ENCODE results near the gene TMEM114.
A peak's percentile ranks its signal among the peaks of the same experiment; 100 is the strongest.

TMEM114 gene

DNA sequence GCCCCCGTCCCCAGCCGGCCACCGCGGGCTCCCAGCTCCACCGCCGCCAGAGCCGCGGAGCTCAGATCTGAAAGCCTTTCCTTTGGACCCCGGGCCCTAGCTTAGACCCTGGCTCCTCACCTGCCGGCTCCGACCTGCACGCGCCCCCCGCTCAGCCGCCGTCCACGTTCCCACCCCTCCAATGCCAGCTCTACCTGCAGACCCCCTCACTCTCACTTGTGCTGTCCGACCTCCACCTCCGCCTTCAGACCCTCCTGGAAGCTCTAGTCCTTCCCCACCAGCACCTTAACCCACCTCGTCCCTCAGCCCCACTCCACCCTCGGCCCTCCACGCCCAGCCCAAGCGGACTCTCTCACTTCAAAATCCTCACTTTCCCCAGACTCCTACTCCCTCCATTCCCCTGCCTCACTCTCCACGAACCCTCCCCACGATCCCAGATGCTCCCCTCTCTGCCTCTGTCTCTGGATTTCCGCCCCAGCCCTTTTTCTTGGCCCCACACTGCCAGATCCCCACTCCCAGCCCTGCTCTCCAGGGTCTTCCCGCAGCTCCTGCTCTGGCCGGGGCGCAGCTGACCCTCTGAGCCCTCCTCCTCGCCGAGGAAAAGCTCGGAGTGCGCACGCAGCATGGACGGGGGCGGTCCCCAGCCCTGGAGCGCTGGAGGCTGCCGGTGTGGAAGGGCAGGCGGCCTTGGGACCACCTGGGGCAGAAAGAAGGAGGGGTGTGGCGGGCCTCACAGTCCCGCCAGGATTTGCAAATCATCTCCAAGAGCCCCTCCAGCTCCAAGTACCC lies at the start of gene TMEM114:
TMEM114 (minus strand) TSS at position 612 of the 789 bp plus-strand sequence. CDS start 673 bp downstream, outside the sequence.
- no peak for DNase-seq (ENCODE audit: low read depth in 2 of 2)

GRCh38 chr16:8639694-8640093 lies 49.4 kb upstream of the TMEM114 start:
- DNase-seq (ENCODE audit: low read depth in 2 of 2) = no peak

- DNase-seq (ENCODE audit: low read depth in 2 of 2) = no peak
Observed at GRCh38 chr16:8634991-8635736, 44.9 kb upstream of the TMEM114 start.

GRCh38 chr16:8632675-8633182 lies 42.4 kb upstream of the TMEM114 start:
- DNase-seq (ENCODE audit: low read depth in 2 of 2) = no peak

DNA sequence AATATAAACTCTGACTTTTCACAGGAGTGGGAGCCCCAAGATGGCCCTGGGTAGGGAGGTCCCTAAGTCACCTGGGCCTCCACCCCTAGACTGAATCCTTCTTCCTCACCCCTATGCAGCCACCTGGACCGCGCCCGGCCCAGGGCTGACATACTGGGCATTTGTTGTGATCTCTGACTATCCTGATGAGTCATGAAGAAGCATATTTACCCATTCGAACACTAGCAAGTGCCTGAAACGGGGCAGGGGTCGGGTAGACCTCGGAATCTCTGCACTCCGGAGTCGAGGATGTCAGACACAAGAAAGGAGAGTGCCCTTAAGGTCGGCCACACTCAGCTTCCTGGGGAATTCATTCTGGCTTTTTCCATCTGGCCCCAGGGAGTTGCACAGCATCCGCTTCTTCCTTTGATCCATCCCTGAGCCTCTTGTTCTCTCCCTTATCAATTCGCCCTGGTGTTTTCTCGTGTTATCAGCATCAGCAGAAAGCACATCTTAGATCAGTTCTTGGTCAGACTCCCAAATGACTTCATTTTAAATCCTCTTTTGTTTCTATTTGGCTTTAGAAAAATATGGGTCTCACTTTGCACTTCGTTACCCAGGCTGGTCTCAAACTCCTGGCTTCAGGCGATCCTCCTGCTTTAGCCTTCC lies 41.6 kb upstream of the TMEM114 start:
- no peak for DNase-seq (ENCODE audit: low read depth in 2 of 2)

GRCh38 chr16:8631373-8631772 lies 41.1 kb upstream of the TMEM114 start:
- no peak for DNase-seq (ENCODE audit: low read depth in 2 of 2)

DNA sequence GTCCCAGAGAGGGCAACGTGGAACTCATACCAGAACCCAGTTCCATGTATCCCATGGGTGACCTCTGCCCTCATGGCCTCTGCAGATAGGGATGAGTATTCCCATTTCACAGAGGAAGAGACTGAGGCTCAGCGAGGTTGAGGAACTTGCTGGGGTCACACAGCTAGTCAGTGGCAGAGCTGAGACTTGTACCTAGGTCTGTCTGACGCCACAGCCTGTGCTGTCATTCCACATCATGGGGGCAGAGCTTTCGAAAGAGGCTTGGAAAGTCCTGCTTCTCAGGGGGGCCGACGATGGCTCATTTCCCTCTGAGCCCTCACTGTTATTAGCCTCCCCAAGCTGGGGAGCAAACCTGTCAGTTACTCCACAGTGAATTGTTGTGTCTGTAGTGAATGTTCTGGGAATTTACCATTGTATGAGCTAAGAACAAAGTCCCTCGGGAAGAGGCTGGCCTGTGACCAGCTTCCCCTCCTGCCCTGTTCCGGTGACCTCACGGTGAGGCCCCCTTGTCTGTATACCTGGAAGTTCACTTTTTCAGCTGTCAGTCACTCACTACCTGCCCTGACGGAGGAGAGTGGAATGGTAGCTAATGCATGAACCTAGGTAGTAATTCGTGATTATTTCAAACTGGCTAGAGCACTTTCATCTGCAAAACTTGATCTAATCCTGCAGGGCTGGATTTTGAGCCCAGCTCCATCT lies 40.1 kb upstream of the TMEM114 start:
- no peak for DNase-seq (ENCODE audit: low read depth in 2 of 2)

GRCh38 chr16:8628981-8629725 lies 38.8 kb upstream of the TMEM114 start:
- no peak for DNase-seq (ENCODE audit: low read depth in 2 of 2)

- DNase-seq (ENCODE audit: low read depth in 2 of 2) = no peak
Observed at GRCh38 chr16:8627456-8627855, 37.1 kb upstream of the TMEM114 start.

DNA sequence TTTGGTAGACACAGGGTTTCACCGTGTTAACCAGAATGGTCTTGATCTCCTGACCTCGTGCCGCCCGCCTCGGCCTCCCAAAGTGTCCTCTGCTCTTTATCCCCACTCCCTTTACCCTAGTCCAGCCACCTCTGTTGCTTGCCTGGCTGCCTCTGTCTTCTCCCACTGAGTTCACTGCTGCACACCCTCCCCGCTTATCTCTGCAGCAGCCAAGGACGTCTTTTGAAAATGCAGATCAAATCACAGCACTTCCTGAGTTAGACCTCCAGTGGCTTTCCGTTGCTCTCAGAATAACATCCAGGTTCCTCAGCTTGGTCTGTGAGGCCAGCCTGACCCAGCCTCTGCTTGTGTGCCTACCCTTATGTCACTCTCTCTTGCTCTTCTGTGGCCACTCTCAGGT lies 36.6 kb upstream of the TMEM114 start:
- no peak for DNase-seq (ENCODE audit: low read depth in 2 of 2)

DNA sequence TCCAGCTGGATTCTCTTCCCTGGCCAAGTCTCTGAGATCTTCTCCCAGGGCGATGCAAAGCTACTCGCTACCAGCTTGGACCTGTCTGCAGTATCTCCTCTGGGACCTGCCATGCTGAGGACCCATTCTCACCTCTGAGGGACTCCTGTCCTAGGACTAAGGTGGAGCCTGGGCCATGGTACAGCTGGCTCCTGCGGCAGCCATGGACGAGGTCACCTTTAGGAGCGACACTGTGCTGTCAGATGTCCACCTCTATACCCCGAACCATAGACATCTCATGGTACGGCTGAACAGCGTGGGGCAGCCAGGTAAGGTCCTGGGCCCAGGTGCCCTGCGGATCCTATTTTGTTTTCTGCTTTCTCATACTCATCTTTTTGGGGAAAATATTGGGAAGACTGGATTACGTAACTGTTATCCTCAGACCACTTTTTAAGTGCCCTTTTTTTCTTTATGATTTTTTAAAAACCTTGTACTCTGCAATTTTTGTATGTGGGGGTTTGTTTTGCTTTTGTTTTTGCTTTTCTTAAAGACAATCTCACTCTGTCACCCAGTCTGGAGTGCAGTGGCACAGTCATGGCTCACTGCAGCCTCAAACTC lies 35.3 kb upstream of the TMEM114 start:
- DNase-seq (ENCODE audit: low read depth in 2 of 2) = no peak

DNA sequence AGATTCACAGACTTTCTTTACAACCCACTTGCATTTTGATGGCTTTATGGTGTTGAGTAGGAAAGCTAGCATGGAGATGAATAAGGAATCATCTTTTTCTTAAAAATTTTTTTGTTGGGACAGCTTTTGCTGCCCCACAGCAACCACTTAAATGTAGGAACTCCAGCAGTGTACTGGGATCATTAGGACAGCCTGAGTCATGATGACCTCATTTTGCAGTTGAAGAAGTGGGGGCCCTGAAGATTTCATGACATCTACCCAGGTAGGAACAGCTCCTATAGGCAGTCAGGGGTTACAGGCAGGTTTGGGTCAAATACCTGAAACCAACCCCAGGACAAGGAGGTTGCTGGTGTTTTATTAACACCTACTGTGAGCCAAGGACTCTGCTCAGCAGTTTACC lies 33.3 kb upstream of the TMEM114 start:
- DNase-seq (ENCODE audit: low read depth in 2 of 2) = no peak

DNA sequence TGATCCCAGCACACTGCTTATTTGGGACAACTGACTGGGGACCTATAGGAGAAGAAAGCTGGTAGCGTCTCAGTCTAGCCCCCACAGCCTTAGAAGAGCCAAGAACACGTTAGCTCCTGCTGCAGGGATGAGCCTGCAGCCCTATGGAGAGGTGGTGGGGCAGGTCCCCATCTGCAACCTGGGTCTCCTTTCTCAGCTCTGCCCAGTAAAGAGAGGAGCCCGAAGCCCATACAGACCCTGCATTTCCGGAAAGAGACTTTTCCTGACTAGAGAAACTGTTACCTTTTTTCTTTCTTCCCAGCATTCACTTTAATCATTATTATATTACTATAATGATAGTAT lies 32.0 kb upstream of the TMEM114 start:
- DNase-seq (ENCODE audit: low read depth in 2 of 2) = no peak

DNA sequence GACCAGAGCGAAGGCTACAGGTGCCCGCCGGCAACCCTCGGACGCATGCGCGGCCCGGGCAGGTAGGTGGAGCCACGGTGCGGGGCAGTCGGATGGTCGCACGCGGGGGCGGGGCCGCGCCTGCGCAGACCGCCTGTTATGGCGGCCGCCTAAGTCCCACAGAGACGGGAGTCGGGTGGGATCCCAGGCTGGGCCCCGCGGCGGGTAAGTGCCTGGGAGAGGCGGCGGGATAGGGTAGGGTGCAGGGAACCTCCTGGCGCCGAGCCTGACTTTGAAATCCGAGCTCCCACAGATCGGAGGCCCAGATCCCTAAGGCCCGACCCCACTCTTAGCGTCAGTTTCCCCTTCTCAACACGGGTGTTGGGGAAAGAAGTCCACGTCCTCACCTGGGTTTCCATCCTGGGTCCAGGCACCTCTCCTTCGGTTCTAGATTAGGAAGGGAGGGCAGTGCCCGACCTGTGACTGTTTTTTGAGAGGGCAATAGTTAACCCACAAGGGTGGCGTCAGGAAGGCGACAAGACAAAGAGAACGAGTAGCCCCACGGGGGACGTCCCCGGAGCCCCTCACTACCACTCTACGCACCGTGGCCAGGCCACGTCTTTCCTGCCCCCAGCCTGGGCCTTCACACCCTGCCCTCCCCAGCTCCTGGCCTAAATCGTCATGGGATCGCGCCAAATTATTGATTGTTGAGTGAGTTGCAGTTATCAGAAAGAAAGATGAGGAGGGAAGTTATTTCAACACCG lies 31.4 kb upstream of the TMEM114 start, which contains the start of gene METTL22:
METTL22 (plus strand) TSS at position 127 of the 743 bp plus-strand sequence. CDS start 3,968 bp downstream, outside the sequence.
- peak; percentile 80 to 91 for DNase-seq (ENCODE audit: low read depth in 2 of 2)

GRCh38 chr16:8621222-8621571 lies 30.9 kb upstream of the TMEM114 start:
- DNase-seq (ENCODE audit: low read depth in 2 of 2) = no peak

GRCh38 chr16:8620535-8620934 lies 30.2 kb upstream of the TMEM114 start:
- DNase-seq (ENCODE audit: low read depth in 2 of 2) = no peak

- DNase-seq (ENCODE audit: low read depth in 2 of 2) = no peak
Observed at GRCh38 chr16:8619671-8620370, 29.5 kb upstream of the TMEM114 start.

DNA sequence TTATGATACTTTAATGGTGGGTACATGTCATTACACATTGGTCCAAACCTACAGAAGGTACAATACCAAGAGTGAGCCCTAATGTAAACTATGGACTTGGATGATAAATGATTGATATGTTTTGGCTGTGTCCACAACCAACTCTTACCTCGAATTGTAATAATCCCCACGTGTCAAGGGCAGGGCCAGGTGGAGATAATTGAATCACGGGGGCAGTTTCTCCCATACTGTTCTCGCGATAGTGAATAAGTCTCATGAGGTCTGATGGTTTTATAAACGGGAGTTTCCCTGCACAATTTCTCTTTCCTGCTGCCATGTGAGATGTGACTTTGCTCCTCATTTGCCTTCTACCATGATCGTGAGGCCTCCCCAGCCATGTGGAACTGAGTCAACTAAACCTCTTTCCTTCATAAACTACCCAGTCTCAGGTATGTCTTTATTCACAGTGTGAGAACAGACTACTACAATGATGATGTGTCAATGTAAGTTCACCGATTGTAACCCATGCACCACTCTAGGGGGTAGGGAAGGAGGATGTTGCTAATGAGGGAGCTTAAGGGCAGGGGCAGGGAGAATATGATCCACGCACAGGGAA lies 24.2 kb upstream of the TMEM114 start:
- no peak for DNase-seq (ENCODE audit: low read depth in 2 of 2)

All from stimulated activated CD4-positive, alpha-beta T cell treated with anti-CD3 and anti-CD28 coated beads, Interleukin-15, amount 100 ng/mL, for 48 hours (primary cell).